Naive thymus-derived CD4-positive, alpha-beta T cell (primary cell): ENCODE results near the gene SUPT7L. TPM values are rescaled to one million over a fixed set of nuclear protein-coding genes. Genes with fewer than 3 reads are reported as not detected.
A peak's percentile ranks its signal among the peaks of the same experiment; 100 is the strongest.

Source experiments
- ATAC-seq: fragments of 150-1000 bp; cut with Tn5 transposase; 2 replicates; pipeline ENCODE4 v1.10.0; 2021; ENCODE audit warnings: mild to moderate bottlenecking, moderate library complexity
- CTCF ChIA-PET: fragments of 350-600 bp; sonication (Branson Sonifier 250); formaldehyde crosslinking; loops from one replicate; lab custom pipeline; 2021; ENCODE audit warnings: antibody characterized with exemption; lab: Charles Lee
- POLR2A ChIA-PET: fragments of 350-600 bp; sonication (Branson Sonifier 250); formaldehyde crosslinking; loops from one replicate; lab custom pipeline; 2021; ENCODE audit warnings: antibody characterized with exemption, inconsistent platforms; lab: Charles Lee
- DNase-seq, 9 donors: peaks; one replicate each; pipeline versions ENCODE4 v3.0.0 to v3.0.0-alpha.2; 2020 to 2022; ENCODE audit warnings: mixed read lengths in 1 of 9
- H3K27ac ChIP-seq: one replicate; pipeline ENCODE4 v1.7.0; 2013; ENCODE audit warnings: mild to moderate bottlenecking, low read depth, low read length, moderate library complexity
- H3K27me3 ChIP-seq, 2 donors: one replicate each; pipeline ENCODE4 v1.7.0; 2013; ENCODE audit warnings: low read length in 2 of 2, mild to moderate bottlenecking in 2 of 2, moderate library complexity in 2 of 2; ENCODE audit not compliant: control insufficient read depth in 2 of 2, insufficient read depth in 2 of 2
- H3K36me3 ChIP-seq, 3 experiments: 1 replicate in 2 of 3; 2 replicates in 1 of 3; pipeline ENCODE4 v1.7.0; 2013; ENCODE audit warnings: low read length in 3 of 3, mild to moderate bottlenecking in 3 of 3, moderate library complexity in 1 of 3; ENCODE audit not compliant: insufficient read depth in 3 of 3, control insufficient read depth in 2 of 3
- H3K4me1 ChIP-seq, 2 donors: one replicate each; pipeline ENCODE4 v1.7.0; 2013; ENCODE audit warnings: low read length in 2 of 2, mild to moderate bottlenecking in 2 of 2, moderate library complexity in 1 of 2; ENCODE audit not compliant: control insufficient read depth in 2 of 2, insufficient read depth in 2 of 2
- H3K4me3 ChIP-seq: 2 replicates; pipeline ENCODE4 v1.7.0; 2013; ENCODE audit warnings: mild to moderate bottlenecking, low read length
- H3K9me3 ChIP-seq, 3 experiments: 1 replicate in 2 of 3; 2 replicates in 1 of 3; pipeline ENCODE4 v1.7.0; 2013; ENCODE audit warnings: low read length in 3 of 3; ENCODE audit not compliant: control insufficient read depth in 2 of 3
- H3K27ac Mint-ChIP-seq, 9 donors: one replicate each; pipeline ENCODE4 v1.8.0; 2020 to 2022; ENCODE audit warnings: mixed read lengths in 9 of 9, mild to moderate bottlenecking in 8 of 9, moderate library complexity in 5 of 9, inconsistent platforms in 2 of 9
- H3K27me3 Mint-ChIP-seq, 5 donors: one replicate each; pipeline ENCODE4 v1.8.0; 2021 to 2022; ENCODE audit warnings: mixed read lengths in 5 of 5, mild to moderate bottlenecking in 1 of 5
- H3K36me3 Mint-ChIP-seq, 5 donors: one replicate each; pipeline ENCODE4 v1.8.0; 2020 to 2022; ENCODE audit warnings: mixed read lengths in 5 of 5, mild to moderate bottlenecking in 3 of 5, inconsistent platforms in 1 of 5
- H3K4me1 Mint-ChIP-seq, 7 donors: one replicate each; pipeline ENCODE4 v1.8.0; 2020 to 2022; ENCODE audit warnings: mixed read lengths in 7 of 7, mild to moderate bottlenecking in 3 of 7, inconsistent platforms in 1 of 7
- H3K4me3 Mint-ChIP-seq, 10 donors: one replicate each; pipeline ENCODE4 v1.8.0; 2020 to 2022; ENCODE audit warnings: mild to moderate bottlenecking in 10 of 10, mixed read lengths in 10 of 10, moderate library complexity in 6 of 10, inconsistent platforms in 2 of 10
- H3K9me3 Mint-ChIP-seq, 11 donors: one replicate each; pipeline ENCODE4 v1.8.0; 2020 to 2022; ENCODE audit warnings: mixed read lengths in 11 of 11, mild to moderate bottlenecking in 4 of 11, inconsistent platforms in 1 of 11, moderate library complexity in 1 of 11
- intact Hi-C, 2 donors: fragments of 100-400 bp; cut with micrococcal nuclease; formaldehyde crosslinking; loops; one replicate each; pipeline ENCODE4 v1.15.1; 2023
- polyA plus RNA-seq, 2 donors: library from polyadenylated mRNA; unstranded; fragments of 300-500 nt; fragmentation: Illumina TruSeq; gene quantifications; one replicate each; pipeline ENCODE4 v1.2.3, GENCODE V29; 2021
- total RNA-seq, 6 experiments: library from RNA in 5 of 6; stranded (reverse) in 5 of 6; gene quantifications; 1 replicate in 5 of 6; 2 replicates in 1 of 6; pipeline ENCODE4 v1.2.3 and lab custom pipeline; 2021 to 2026

SUPT7L gene
- total and polyA plus RNA-seq, 7 experiments from 2014 or later = 19.0 to 58.6 (median 42.9) TPM

DNA sequence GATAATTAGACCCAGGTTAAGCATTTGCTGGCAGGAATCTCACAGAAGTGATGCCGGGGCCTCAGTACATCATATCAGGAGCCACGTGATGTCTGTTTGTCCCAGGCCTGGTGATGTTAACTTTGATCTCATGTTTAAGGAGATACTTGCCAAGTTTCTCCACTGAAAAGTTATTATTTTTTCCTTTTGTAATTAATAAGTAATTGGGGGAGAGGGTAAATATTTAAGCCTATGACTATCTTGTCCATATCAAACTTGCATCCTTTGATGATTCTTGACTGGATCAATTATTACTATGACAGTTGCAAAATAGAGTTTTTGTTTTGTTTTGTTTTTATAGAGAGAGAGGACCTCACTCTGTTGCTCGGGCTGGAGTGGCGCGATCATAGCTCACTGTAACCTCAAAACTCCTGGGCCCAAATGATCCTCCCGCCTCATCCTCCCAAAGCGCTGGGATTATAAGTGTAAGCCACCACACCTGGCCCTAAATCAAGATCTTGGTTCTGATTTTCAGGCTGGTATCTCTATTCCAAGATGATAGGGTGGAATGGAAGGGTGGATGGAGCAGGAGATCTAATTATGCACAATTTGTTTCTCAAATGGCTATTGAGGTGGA lies 46.7 kb upstream of the SUPT7L start:
- intact Hi-C loops = loop anchor here in 1 of 2 donors (10.0 kb wide), 1 partner anchor 185 kb away; the partner anchor contains the start of genes BABAM2 and RBKS
- ChIA-PET POLR2A (no interaction called here), CTCF (no interaction called here)
- Histone ChIP-seq H3K4me3 (no peak overlapping the region), H3K27me3 (no peaks in the 10 kb centered on the region), H3K4me1 (peaks cover 0 to 3% of the 10 kb centered on the region in 2 donors), H3K36me3 (no peaks in the 10 kb centered on the region), H3K9me3 (no peaks in the 10 kb centered on the region), H3K27ac (no peak overlapping the region)
- DNase-seq (no peak), ATAC-seq (no peak)
- Mint-ChIP-seq H3K27me3 (peaks cover 0 to 4% (median 0%) of the 10 kb centered on the region in 5 donors), H3K27ac (no peak overlapping the region), H3K9me3 (no peaks in the 10 kb centered on the region), H3K4me1 (peaks cover 5 to 15% (median 8%) of the 10 kb centered on the region in 7 donors), H3K4me3 (no peak overlapping the region), H3K36me3 (no peaks in the 10 kb centered on the region)

DNA sequence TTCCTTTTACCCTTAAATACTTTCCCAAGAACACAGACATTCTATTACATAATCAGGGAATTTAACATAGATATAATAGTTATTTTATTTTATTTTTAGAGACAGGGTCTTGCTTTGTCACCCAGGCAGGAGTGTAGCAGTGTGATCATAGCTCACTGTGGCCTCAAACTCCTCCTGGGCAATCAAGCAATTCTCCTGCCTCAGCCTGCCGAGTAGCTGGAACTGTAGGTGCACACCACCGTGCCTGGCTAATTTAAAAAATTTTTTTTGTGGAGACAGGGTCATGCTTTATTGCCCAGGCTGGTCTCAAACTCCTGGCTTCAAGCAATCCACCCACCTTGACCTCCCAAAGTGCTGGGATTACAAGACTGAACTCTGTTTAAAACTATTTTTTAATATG lies 45.9 kb upstream of the SUPT7L start:
- DNase-seq = no peak
- Mint-ChIP-seq H3K27ac (no peak overlapping the region), H3K36me3 (no peaks in the 10 kb centered on the region), H3K27me3 (no peaks in the 10 kb centered on the region), H3K9me3 (no peaks in the 10 kb centered on the region), H3K4me3 (no peak overlapping the region), H3K4me1 (peaks cover 0 to 17% (median 2%) of the 10 kb centered on the region in 7 donors)
- no peaks in the 10 kb centered on the region for H3K36me3 ChIP-seq
- no peaks in the 10 kb centered on the region for H3K4me1 ChIP-seq
- no peak for ATAC-seq
- CTCF ChIA-PET = no interaction called here
- H3K27me3 ChIP-seq = no peaks in the 10 kb centered on the region
- no peak overlapping the region for H3K4me3 ChIP-seq
- intact Hi-C loops = loop anchor here in 1 of 2 donors (10.0 kb wide), 1 partner anchor 185 kb away; the partner anchor contains the start of genes BABAM2 and RBKS
- H3K27ac ChIP-seq = no peak overlapping the region
- H3K9me3 ChIP-seq = no peaks in the 10 kb centered on the region
- POLR2A ChIA-PET = no interaction called here

DNA sequence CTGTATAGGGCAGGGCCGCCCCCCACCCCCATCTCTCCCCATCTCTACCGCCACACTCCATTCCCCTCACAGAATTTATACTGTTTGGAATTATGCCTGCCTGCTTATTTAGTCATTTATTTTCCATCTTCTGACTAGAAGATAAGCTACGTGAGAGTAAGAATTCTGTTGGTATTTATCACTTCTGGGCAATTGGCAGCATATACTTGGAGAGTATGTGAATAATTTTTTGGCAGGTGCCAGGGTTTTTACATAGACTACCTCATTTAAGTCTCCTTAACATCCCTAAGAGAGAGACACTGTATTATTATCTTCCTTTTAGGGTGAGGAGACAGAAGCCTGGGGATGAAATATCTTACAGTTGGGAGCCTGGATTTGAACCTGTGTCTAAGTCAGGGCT lies 45.3 kb upstream of the SUPT7L start:
- H3K36me3 Mint-ChIP-seq = no peaks in the 10 kb centered on the region
- no peak overlapping the region for H3K27ac Mint-ChIP-seq
- intact Hi-C loops = loop anchor here in 1 of 2 donors (10.0 kb wide), 1 partner anchor 186 kb away; the partner anchor contains the start of genes BABAM2 and RBKS
- H3K4me1 Mint-ChIP-seq = peaks cover 0 to 21% (median 3%) of the 10 kb centered on the region in 7 donors
- CTCF ChIA-PET = interaction anchor here (0.6 kb wide), 1 partner anchor 19 kb away, joined by 3 read pairs; no protein-coding TSS in a partner anchor
- no peak overlapping the region for H3K4me3 Mint-ChIP-seq
- POLR2A ChIA-PET = no interaction called here
- DNase-seq (no peak), ATAC-seq (no peak)
- no peak overlapping the region for H3K27ac ChIP-seq
- no peaks in the 10 kb centered on the region for H3K27me3 Mint-ChIP-seq
- no peaks in the 10 kb centered on the region for H3K4me1 ChIP-seq
- H3K36me3 ChIP-seq = no peaks in the 10 kb centered on the region
- H3K9me3 Mint-ChIP-seq = no peaks in the 10 kb centered on the region
- no peak overlapping the region for H3K4me3 ChIP-seq
- H3K9me3 ChIP-seq = no peaks in the 10 kb centered on the region
- H3K27me3 ChIP-seq = no peaks in the 10 kb centered on the region

GRCh38 chr2:27708257-27708654 lies 44.8 kb upstream of the SUPT7L start:
- Histone ChIP-seq H3K4me1 (no peaks in the 10 kb centered on the region), H3K27me3 (no peaks in the 10 kb centered on the region), H3K4me3 (no peak overlapping the region), H3K9me3 (no peaks in the 10 kb centered on the region), H3K27ac (no peak overlapping the region), H3K36me3 (no peaks in the 10 kb centered on the region)
- no peaks in the 10 kb centered on the region for H3K36me3 Mint-ChIP-seq
- peaks cover 0 to 23% (median 4%) of the 10 kb centered on the region in 7 donors for H3K4me1 Mint-ChIP-seq
- no peak for DNase-seq
- no peaks in the 10 kb centered on the region for H3K9me3 Mint-ChIP-seq
- H3K4me3 Mint-ChIP-seq = no peak overlapping the region
- CTCF ChIA-PET = interaction anchor here (1.3 kb wide), 1 partner anchor 40 kb away, joined by 4 read pairs; no protein-coding TSS in a partner anchor
- no peak for ATAC-seq
- H3K27me3 Mint-ChIP-seq = no peaks in the 10 kb centered on the region
- no peak overlapping the region for H3K27ac Mint-ChIP-seq
- POLR2A ChIA-PET = no interaction called here
- intact Hi-C loops = loop anchor here in 1 of 2 donors (10.0 kb wide), 1 partner anchor 187 kb away; the partner anchor contains the start of genes BABAM2 and RBKS

DNA sequence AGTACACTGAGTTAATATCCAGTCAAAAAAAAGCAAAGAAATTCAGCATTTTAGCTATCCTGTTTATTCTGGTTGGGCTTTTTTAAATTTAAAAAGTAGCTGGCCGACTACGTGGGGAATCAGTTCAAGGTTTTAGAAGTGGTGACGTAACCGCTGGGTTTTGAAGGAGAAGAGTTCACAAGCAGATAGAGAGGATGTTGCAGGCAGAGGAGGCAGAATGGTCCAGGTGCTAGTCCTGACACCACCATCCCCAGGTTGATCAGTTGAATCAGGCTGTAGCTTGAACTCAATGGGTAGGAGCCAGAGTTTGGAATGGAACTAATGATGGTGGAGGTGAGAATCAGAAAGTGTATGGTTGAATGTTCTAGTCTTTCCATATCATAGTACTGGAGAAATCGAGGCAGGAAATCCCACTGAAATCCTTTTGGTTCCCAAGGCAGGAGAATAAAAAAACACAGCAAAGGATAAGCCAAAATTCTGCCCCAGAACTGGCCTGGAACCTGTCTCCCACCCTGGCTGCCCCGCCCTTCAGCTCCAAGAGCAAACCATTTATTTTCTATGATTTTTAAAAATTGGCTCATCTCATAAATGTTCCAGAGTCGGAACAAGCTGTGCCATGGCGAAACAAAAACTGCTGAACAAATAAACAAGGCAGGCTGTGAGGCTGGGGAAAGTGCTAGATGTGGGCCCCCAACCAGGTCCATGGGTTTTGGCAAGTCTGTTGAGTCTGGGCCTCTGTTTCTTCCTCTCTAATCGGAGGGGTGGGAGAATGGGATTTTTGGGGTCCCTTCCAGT lies 44.2 kb upstream of the SUPT7L start:
- DNase-seq = no peak
- Mint-ChIP-seq H3K27me3 (no peaks in the 10 kb centered on the region), H3K36me3 (no peaks in the 10 kb centered on the region), H3K9me3 (no peaks in the 10 kb centered on the region), H3K4me1 (peaks cover 0 to 23% (median 4%) of the 10 kb centered on the region in 7 donors), H3K4me3 (no peak overlapping the region), H3K27ac (no peak overlapping the region)
- POLR2A ChIA-PET = no interaction called here
- no peak overlapping the region for H3K4me3 ChIP-seq
- H3K9me3 ChIP-seq = no peaks in the 10 kb centered on the region
- ATAC-seq = no peak
- H3K36me3 ChIP-seq = no peaks in the 10 kb centered on the region
- no peaks in the 10 kb centered on the region for H3K4me1 ChIP-seq
- CTCF ChIA-PET = interaction anchor here (1.0 to 1.5 kb wide), 3 partner anchors 10 to 39 kb away, joined by 3 to 5 read pairs (median 4); no protein-coding TSS in a partner anchor
- H3K27ac ChIP-seq = no peak overlapping the region
- intact Hi-C loops = loop anchor here in 1 of 2 donors (10.0 kb wide), 1 partner anchor 187 kb away; the partner anchor contains the start of genes BABAM2 and RBKS
- H3K27me3 ChIP-seq = no peaks in the 10 kb centered on the region

GRCh38 chr2:27705851-27706622 lies 42.6 kb upstream of the SUPT7L start:
- H3K4me1 ChIP-seq = no peaks in the 10 kb centered on the region
- CTCF ChIA-PET = interaction anchor here (1.0 to 1.5 kb wide), 2 partner anchors 11 to 17 kb away, joined by 3 to 5 read pairs; no protein-coding TSS in a partner anchor
- H3K4me3 Mint-ChIP-seq = no peak overlapping the region
- no peaks in the 10 kb centered on the region for H3K9me3 ChIP-seq
- no peaks in the 10 kb centered on the region for H3K27me3 ChIP-seq
- H3K27me3 Mint-ChIP-seq = no peaks in the 10 kb centered on the region
- POLR2A ChIA-PET = interaction anchor here (0.8 kb wide), 1 partner anchor 704 kb away, joined by 3 read pairs; no protein-coding TSS in a partner anchor
- ATAC-seq (peak; percentile 58), DNase-seq (no peak)
- H3K4me1 Mint-ChIP-seq = peaks cover 0 to 16% (median 4%) of the 10 kb centered on the region in 7 donors
- intact Hi-C loops = loop anchor here in 1 of 2 donors (10.0 kb wide), 1 partner anchor 189 kb away; the partner anchor contains the start of genes BABAM2 and RBKS
- no peaks in the 10 kb centered on the region for H3K36me3 ChIP-seq
- no peak overlapping the region for H3K27ac Mint-ChIP-seq
- H3K36me3 Mint-ChIP-seq = no peaks in the 10 kb centered on the region
- H3K9me3 Mint-ChIP-seq = no peaks in the 10 kb centered on the region
- H3K4me3 ChIP-seq = no peak overlapping the region
- H3K27ac ChIP-seq = no peak overlapping the region
